Left kidney (tissue), 2 donors: ENCODE measurements around the gene HECW1. TPM values are rescaled to one million over a fixed set of nuclear protein-coding genes. Genes with fewer than 3 reads are reported as not detected.

Source experiments
- DNase-seq: peaks from one replicate; pipeline ENCODE4 v3.0.0-alpha.2; 2013
- polyA plus RNA-seq: library from polyadenylated mRNA; unstranded; fragments of 120-200 nt; gene quantifications from one replicate; pipeline ENCODE4 v1.2.1, GENCODE V29; 2013; ENCODE audit not compliant: insufficient read length

Gene HECW1
- polyA plus RNA-seq, 1 donor = 9.4 TPM

- DNase-seq = no peak
Measured at GRCh38 chr7:43143918-43144589, 31.6 kb downstream of the HECW1 start.

GRCh38 chr7:43148161-43148731, 35.8 kb downstream of the HECW1 start:
- no peak for DNase-seq

- DNase-seq = no peak
Measured at GRCh38 chr7:43151076-43151475, 38.6 kb downstream of the HECW1 start.

GRCh38 chr7:43152696-43153095, 40.2 kb downstream of the HECW1 start:
- DNase-seq = no peak

- DNase-seq = no peak
Measured at GRCh38 chr7:43155636-43156035, 43.2 kb downstream of the HECW1 start.

GRCh38 chr7:43163885-43164284, 51.4 kb downstream of the HECW1 start:
- no peak for DNase-seq

- no peak for DNase-seq
Measured at GRCh38 chr7:43164757-43165156, 52.3 kb downstream of the HECW1 start.

- DNase-seq = no peak
Measured at GRCh38 chr7:43166686-43167085, 54.2 kb downstream of the HECW1 start.

GRCh38 chr7:43169076-43169475, 56.6 kb downstream of the HECW1 start:
- DNase-seq = no peak

GRCh38 chr7:43170571-43170970, 58.1 kb downstream of the HECW1 start:
- no peak for DNase-seq

GRCh38 chr7:43175570-43176200, 63.2 kb downstream of the HECW1 start:
- no peak for DNase-seq

- DNase-seq = no peak
Measured at GRCh38 chr7:43179393-43179792, 66.9 kb downstream of the HECW1 start.

GRCh38 chr7:43192806-43193460, 80.5 kb downstream of the HECW1 start:
- DNase-seq = no peak

- DNase-seq = peak; percentile 41
Measured at GRCh38 chr7:43193893-43194292, 81.4 kb downstream of the HECW1 start.

- no peak for DNase-seq
Measured at GRCh38 chr7:43195256-43195655, 82.8 kb downstream of the HECW1 start.

GRCh38 chr7:43195768-43196167, 83.3 kb downstream of the HECW1 start:
- no peak for DNase-seq

- peak; percentile 39 for DNase-seq
Measured at GRCh38 chr7:43196379-43196778, 83.9 kb downstream of the HECW1 start.

- no peak for DNase-seq
Measured at GRCh38 chr7:43198016-43198415, 85.6 kb downstream of the HECW1 start.

GRCh38 chr7:43198599-43199090, 86.2 kb downstream of the HECW1 start:
- DNase-seq = no peak

GRCh38 chr7:43199371-43200160, 87.1 kb downstream of the HECW1 start:
- no peak for DNase-seq

- no peak for DNase-seq
Measured at GRCh38 chr7:43201912-43202311, 89.5 kb downstream of the HECW1 start.

- DNase-seq = no peak
Measured at GRCh38 chr7:43204081-43204480, 91.6 kb downstream of the HECW1 start.
